ENCODE results near the gene SLC5A1.

- TF ChIP-seq CTCF (IDR thresholded peaks at IDR 0.05; ENCODE audit: low read depth, low read length, poor library complexity, severe bottlenecking), result no peak
- TF ChIP-seq EZH2phosphoT487 (IDR thresholded peaks at IDR 0.05; ENCODE audit: borderline replicate concordance, low read length), result no peak
Observed at GRCh38 chr22:32122899-32123298, 79.8 kb downstream of the SLC5A1 start.
